Heart right ventricle (tissue), 16 donors: ENCODE measurements around the gene FOXRED2. TPM values are rescaled to one million over a fixed set of nuclear protein-coding genes. Genes with fewer than 3 reads are reported as not detected.
"Not testable (repeated sequence)": the region's sequence is repeated elsewhere in the genome, so short reads cannot be mapped to it uniquely, and the experiment has no call there.

Experiments
- ATAC-seq, 8 donors: fragments of 200-7000 bp; cut with Tn5 transposase; one replicate each; pipeline ENCODE4 v1.9.1; 2020; ENCODE audit warnings: mild to moderate bottlenecking in 8 of 8, moderate library complexity in 8 of 8, moderate number of reproducible peaks in 1 of 8
- DNase-seq, 2 donors: peaks; one replicate each; pipeline ENCODE4 v3.0.0-alpha.2; 2020
- H3K27ac ChIP-seq, 10 donors: fragments of 200-600 bp; sonication (generic) in 2 of 10; one replicate each; pipeline versions ENCODE4 v1.5.0 to v1.8.0; 2020 to 2022; ENCODE audit warnings: mild to moderate bottlenecking in 3 of 10
- H3K27me3 ChIP-seq, 7 donors: fragments of 200-600 bp; one replicate each; pipeline ENCODE4 v1.8.0; 2021 to 2022; ENCODE audit warnings: mild to moderate bottlenecking in 2 of 7
- H3K36me3 ChIP-seq, 9 donors: fragments of 200-600 bp; sonication (generic) in 1 of 9; one replicate each; pipeline versions ENCODE4 v1.5.0 to v1.8.0; 2020 to 2022; ENCODE audit warnings: mild to moderate bottlenecking in 2 of 9
- H3K4me1 ChIP-seq, 9 donors: fragments of 200-600 bp; sonication (generic) in 1 of 9; one replicate each; pipeline versions ENCODE4 v1.5.0 to v1.8.0; 2020 to 2022; ENCODE audit warnings: mild to moderate bottlenecking in 4 of 9
- H3K4me3 ChIP-seq, 10 donors: fragments of 200-600 bp; sonication (generic) in 2 of 10; one replicate each; pipeline versions ENCODE4 v1.5.0 to v1.8.0; 2020 to 2022; ENCODE audit warnings: mild to moderate bottlenecking in 7 of 10, moderate library complexity in 2 of 10
- H3K9me3 ChIP-seq, 11 donors: fragments of 200-600 bp in 10 of 11; sonication (generic) in 2 of 11; one replicate each; pipeline versions ENCODE4 v1.5.0 to v1.8.0; 2013 to 2022; ENCODE audit warnings: mild to moderate bottlenecking in 2 of 11, control low read depth in 1 of 11, moderate library complexity in 1 of 11
- CTCF ChIP-seq, 9 donors: fragments of 200-600 bp; sonication (generic) in 2 of 9; IDR thresholded peaks; one replicate each; pipeline versions ENCODE4 v1.5.0 to v1.8.0; 2021 to 2022; ENCODE audit warnings: antibody characterized with exemption in 9 of 9, mild to moderate bottlenecking in 5 of 9, moderate library complexity in 1 of 9
- WGBS, 2 donors: extraction: QIAGEN DNeasy Blood & Tissue Kit; methylation state at CpG; one replicate each; pipeline ENCODE4 v1.1.7; 2013; ENCODE audit warnings: inconsistent platforms in 1 of 2; 5-methylcytosine and 5-hydroxymethylcytosine counted together
- intact Hi-C, 10 donors: fragments of 100-400 bp; cut with DNase I; formaldehyde crosslinking; loops; one replicate each; pipeline versions ENCODE4 v1.11.1 to v1.14.2; 2022
- polyA plus RNA-seq, 2 donors: library from polyadenylated mRNA; stranded (reverse); fragments of 200-250 nt; gene quantifications; one replicate each; pipeline ENCODE4 v1.2.3, GENCODE V29; 2013
- total RNA-seq, 10 donors: library from RNA; stranded (reverse); fragmentation: NEBNext Ultra II Directional in 3 of 10; extraction: Animal tissue kit (Norgen Biotek cat#: 25700) in 3 of 10; gene quantifications; one replicate each; pipeline versions ENCODE4 v1.2.1 to v1.2.4, GENCODE V29; 2021 to 2023
- donor health status: Arrhythmogenic right ventricular cardiomyopathy.
- donor health status: ischemic (EF 13 %, LVEDD 7.1; RV severe dilation, severe dysfunction).
- donor health status: healthy with polysubstance abuse.
- donor health status: DM: no; HTN: yes; CAD: no.
- donor health status: DM: no; HTN: no; CAD: no.
- donor health status: ischemic (EF 25% LVEDD 6.9; RV normal size, moderate dysfunction).
- donor health status: ischemic (EF 25% LVEDD 5.7; RV mildly dilated, moderate dysfunction).
- donor health status: healthy.
- donor health status: DM: yes; HTN: yes; CAD: no.
- donor health status: Ischemic cardiomyopathy.
- donor health status: ischemic (EF 35%, LVEDD 5.7; RV mildly dilated, moderate dysfunction).
- donor health status: nonischemic (EF 11% LVEDD 7.7; RV severe dilation, severe dysfunction).
- donor health status: DM: yes; HTN: yes; CAD: no.
- donor health status: PGD.
- donor health status: ischemic (EF 29% LVEDD 5.4; RV normal size, mild dysfunction).
- donor health status: nonischemic (EF 23%, LVEDD 6.1; RV moderate dilation, normal function).

Gene FOXRED2
- total and polyA plus RNA-seq, 12 donors, result 2.2 to 15.7 (median 8.5) TPM

- no peak for TF ChIP-seq CTCF (IDR thresholded peaks at IDR 0.05)
- no peak for DNase-seq
- H3K4me1 ChIP-seq, result peaks cover 0 to 30% (median 19%) of the 10 kb centered on the region in 9 donors
- H3K4me3 ChIP-seq, result peak overlapping the region; percentile 56 to 99 (median 85)
- WGBS, 2 donors, result 3% methylated on average over 8 of the region's 8 CpGs
- no peaks in the 10 kb centered on the region for H3K27me3 ChIP-seq
- ATAC-seq, result peak in 6 of 8 donors; percentile 2 to 15 (median 9)
- peaks cover 0 to 44% (median 26%) of the 10 kb centered on the region in 9 donors for H3K36me3 ChIP-seq
- intact Hi-C loops, result no loop called here
- H3K9me3 ChIP-seq, result no peaks in the 10 kb centered on the region
- H3K27ac ChIP-seq, result peak overlapping the region; percentile 66 to 96 (median 90)
These were observed 21.5 kb upstream of the FOXRED2 start for GRCh38 chr22:36528341-36528740.

GRCh38 chr22:36522662-36523061, 15.8 kb upstream of the FOXRED2 start:
- Histone ChIP-seq H3K27me3 (no peaks in the 10 kb centered on the region), H3K4me3 (no peak overlapping the region), H3K27ac (no peak overlapping the region), H3K9me3 (no peaks in the 10 kb centered on the region), H3K36me3 (peaks cover 10 to 100% (median 82%) of the 10 kb centered on the region in 9 donors), H3K4me1 (peaks cover 0 to 27% (median 10%) of the 10 kb centered on the region in 9 donors)
- ATAC-seq (no peak), DNase-seq (no peak)
- WGBS, 2 donors, result 94% methylated on average over 6 of the region's 6 CpGs
- no peak for TF ChIP-seq CTCF (IDR thresholded peaks at IDR 0.05)
- intact Hi-C loops, result no loop called here

GRCh38 chr22:36520423-36520822, 13.6 kb upstream of the FOXRED2 start:
- no peak for TF ChIP-seq CTCF (IDR thresholded peaks at IDR 0.05)
- Histone ChIP-seq H3K4me1 (peaks cover 0 to 16% (median 0%) of the 10 kb centered on the region in 9 donors), H3K27ac (peak overlapping the region in 1 of 10 donors; percentile 56), H3K27me3 (no peaks in the 10 kb centered on the region), H3K36me3 (peaks cover 20 to 100% (median 99%) of the 10 kb centered on the region in 9 donors), H3K4me3 (no peak overlapping the region), H3K9me3 (no peaks in the 10 kb centered on the region)
- DNase-seq (no peak), ATAC-seq (peak in 1 of 8 donors; percentile 46)
- 86 to 89% methylated on average over 3 of the region's 3 CpGs for WGBS, 2 donors
- intact Hi-C loops, result no loop called here

GRCh38 chr22:36519906-36520305, 13.1 kb upstream of the FOXRED2 start:
- H3K9me3 ChIP-seq, H3K4me3 ChIP-seq, H3K27me3 ChIP-seq, intact Hi-C loops, DNase-seq: not testable (repeated sequence)
- peak in 1 of 8 donors; percentile 20 for ATAC-seq
- Histone ChIP-seq H3K4me1 (peaks cover 0 to 16% (median 0%) of the 10 kb centered on the region in 9 donors), H3K36me3 (peaks cover 20 to 100% (median 99%) of the 10 kb centered on the region in 9 donors), H3K27ac (peak overlapping the region in 1 of 10 donors; percentile 62)
- WGBS, 2 donors, result 85 to 88% methylated on average over 2 of the region's 2 CpGs

- WGBS, 2 donors, result 93 to 95% methylated on average over 1 of the region's 1 CpG
These were observed 7.9 kb upstream of the FOXRED2 start for GRCh38 chr22:36514766-36515165.

More at GRCh38 chr22:36514766-36515165, 7.9 kb upstream of the FOXRED2 start:
- Histone ChIP-seq H3K36me3 (peaks cover 19 to 100% (median 89%) of the 10 kb centered on the region in 9 donors), H3K9me3 (no peaks in the 10 kb centered on the region), H3K4me1 (peaks cover 0 to 7% (median 0%) of the 10 kb centered on the region in 9 donors), H3K4me3 (no peak overlapping the region), H3K27me3 (no peaks in the 10 kb centered on the region), H3K27ac (no peak overlapping the region)
- ATAC-seq, result no peak
- intact Hi-C loops, result no loop called here
- DNase-seq, result no peak
- TF ChIP-seq CTCF (IDR thresholded peaks at IDR 0.05), result no peak
